Stimulated activated CD4-positive, alpha-beta T cell treated with anti-CD3 and anti-CD28 coated beads, Interleukin-4, amount 100 ng/mL, for 24 hours (primary cell): ENCODE results near the gene CALML3.

Source experiments
- DNase-seq: peaks from one replicate; pipeline ENCODE4 v3.0.0-alpha.2; 2020

The CALML3 gene

DNA sequence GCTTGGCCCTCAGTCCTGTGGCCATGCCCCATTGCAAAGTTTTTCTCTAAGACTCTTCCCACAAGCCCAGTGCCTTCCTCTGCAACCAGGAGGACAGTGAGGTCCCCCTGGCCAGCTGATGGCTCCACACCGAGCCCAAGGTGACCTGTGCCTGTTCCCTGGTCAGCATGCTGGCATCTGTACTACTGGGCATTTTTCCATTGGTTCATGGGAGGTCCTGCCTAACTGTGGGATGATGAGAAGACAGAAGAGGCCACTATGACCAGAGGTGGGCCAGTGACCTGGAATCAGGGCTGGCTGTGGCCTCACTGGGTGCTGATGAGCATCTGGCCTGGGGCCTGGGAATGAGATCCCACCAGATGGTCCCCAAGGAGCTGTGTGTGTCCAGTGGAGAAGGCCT, 20.2 kb downstream of the CALML3 start:
- no peak for DNase-seq

DNA sequence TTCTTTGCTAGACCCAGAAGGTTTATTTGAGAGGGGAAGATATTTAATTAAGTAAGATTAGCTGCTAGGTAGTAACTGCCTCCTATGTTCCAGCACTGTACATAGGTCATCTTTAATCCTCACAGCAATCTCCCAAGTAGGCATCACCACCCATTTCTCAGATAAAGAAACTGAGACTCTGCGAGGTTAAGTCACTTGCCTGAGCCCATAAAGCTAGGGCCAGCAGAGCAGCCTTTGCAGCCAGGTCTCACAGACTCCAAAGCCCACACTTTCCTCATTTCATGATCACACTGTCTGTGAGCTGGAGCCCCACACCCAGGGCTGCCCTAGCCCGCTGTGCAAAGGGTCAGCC, 20.6 kb downstream of the CALML3 start:
- no peak for DNase-seq

- no peak for DNase-seq
These were observed 21.3 kb downstream of the CALML3 start for GRCh38 chr10:5545778-5546710.

GRCh38 chr10:5546891-5547680, 22.3 kb downstream of the CALML3 start:
- no peak for DNase-seq

- DNase-seq, result no peak
These were observed 22.8 kb downstream of the CALML3 start for GRCh38 chr10:5547681-5547930.

DNA sequence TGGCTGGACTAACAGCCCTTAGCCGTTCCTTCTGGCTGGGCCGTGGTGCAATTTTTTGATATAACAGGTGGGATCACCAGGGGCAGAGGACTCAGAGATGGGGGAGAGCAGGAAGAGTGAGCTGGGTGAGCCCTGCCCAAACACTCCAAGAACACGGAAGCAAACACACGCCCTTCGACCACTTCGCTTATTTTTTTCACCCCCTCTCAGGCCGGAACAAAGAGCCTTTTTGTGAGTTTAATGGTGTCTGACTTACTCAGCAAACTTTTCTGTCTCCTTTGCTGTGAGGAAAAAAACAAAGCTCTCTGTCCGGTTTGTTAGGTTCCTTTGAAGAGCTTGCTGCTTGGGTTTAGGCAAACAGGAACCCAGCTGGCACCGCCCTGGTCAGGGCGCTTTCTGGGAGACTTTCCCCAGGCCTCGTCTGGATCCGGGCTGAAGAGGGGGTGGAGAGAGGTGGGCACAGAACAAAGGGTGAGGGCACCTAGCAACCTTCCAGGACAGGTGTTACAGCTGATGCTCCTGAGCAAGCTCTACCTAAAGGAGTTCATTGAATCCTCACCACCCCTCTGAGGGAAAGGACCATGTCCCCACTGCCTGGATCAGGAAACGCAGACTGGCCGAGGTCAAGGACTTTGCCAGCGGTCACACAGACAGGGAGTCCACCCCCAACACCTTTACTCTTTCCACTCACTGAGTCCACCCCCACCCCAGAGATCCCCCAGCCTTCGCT, 23.3 kb downstream of the CALML3 start:
- no peak for DNase-seq

GRCh38 chr10:5549462-5550249, 24.9 kb downstream of the CALML3 start:
- no peak for DNase-seq

GRCh38 chr10:5550250-5550545, 25.4 kb downstream of the CALML3 start:
- DNase-seq, result no peak

DNA sequence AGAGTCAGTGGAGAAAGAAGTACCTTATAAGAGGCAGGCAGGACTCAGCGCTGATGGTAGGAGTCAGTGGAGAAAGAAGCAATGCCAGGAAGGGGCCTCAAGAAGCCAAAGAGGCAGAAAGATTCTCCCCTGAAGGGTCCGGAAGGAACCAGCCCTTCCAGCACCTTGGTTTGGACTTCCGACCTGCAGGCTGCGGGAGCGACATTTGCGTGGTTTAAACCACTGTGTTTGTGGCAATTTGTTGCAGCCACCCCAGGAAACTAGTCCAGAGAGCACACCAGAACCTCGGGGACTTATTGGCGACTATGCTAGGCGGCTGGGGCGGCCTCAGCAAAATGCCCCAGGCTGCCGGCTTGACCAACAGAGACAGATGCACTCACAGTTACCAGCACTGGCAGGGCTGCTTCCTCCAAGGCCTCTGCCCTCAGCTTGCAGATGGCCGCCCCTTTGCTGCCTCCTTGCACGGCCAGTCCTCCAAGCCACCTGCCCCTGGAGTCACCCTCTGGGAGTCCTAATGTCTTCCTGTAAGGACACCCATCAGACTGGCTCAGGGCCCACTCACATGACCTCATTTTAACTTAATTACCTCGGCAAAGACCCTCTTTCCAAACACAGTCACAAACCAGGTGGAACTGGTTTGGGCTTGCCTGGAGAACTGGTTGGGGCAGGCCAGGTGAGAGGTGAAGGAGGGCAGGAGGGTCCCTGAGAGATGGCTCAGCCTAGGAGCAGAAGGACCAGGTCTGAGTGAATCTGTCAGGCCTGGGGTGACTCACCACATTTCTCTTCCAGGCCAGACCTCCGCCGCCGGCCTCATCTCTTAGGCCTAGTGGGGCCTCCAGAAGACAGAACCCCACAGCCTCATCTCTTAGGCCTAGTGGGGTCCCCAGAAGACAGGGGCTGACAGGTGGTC, 26.1 kb downstream of the CALML3 start:
- DNase-seq, result no peak

DNA sequence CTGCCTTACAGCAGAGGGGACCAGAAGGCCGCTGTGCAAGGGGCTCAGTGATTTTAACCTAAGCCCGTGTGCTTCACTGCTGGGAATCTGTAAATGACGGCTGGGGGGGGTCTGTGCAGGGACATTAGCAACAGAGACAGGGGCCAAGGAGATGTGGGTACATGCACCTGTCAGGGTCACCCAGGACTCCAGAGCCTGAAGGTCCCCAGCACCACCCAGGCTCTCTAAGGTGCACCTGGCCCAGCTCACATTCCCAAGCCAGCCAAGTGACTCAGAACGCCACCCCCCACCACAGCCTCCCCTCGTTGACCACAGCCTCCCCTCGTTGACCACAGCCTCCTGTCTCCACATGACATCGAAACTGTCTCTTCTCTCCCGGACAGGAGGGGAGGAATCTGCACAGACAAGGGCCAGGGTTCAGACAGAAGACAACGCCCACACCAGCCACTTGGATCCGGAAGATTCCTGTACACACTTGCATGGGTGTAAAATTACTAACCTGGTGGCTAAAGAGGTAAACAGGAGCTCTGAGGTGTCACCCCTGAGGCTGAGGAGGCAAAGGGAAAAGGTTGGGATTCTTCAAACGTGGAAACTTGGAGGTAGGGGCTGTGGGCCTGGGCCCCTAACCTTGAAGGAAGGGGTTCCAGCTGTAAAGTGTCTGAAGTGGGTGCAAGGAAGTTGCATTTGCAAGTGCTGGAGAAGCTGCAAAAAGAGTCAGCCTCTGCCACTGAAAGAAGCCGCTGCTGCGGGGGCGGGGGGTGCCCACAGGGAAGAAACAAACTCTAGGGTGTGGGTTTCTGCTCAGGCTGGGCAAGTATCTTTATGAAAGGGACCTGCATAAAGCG, 27.0 kb downstream of the CALML3 start:
- DNase-seq, result peak; percentile 69

DNA sequence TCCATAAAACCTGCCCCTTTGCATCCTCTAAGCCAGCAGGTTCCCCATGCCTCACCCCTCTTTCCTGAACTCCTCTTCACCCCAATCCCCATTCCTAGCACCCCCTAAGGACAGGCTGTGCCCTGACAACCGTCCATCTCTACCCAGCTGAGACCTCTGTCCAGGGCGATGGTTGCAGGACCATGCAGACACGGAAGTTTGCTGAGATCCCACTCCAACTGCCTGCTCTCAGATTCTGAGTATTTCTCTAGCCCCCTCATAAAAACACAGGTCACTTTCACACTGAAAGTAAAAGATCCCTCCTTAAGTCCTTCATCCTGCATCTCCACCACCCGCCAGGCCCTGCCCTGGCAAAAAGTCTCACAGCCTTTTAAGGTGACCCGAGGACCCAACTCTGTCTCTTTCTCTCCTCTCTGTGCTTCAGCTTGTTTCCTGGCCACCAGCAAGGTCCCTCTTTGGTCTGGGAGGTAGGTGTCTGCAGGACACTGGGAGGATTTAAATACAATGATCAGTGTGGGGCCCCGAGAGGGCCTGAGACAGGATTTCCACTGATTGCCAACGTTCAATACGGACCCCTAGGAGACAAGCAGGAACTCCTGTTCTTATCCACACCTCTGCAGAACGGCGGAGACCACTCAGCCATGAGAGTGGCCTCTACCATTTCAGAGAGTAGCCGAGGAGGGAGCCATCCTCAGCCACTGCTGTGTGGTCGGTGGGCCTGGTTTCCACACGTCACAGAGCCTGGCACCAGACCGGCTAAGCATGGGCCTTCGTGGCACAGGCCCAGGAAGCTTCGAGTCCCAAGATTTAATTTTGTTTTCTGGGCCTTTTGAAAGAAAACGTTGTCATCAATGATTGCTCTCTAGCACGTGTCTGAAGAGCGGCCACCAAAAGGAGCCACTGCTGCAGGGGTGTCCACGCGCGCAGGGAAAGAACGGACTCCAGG, 27.9 kb downstream of the CALML3 start:
- no peak for DNase-seq

DNA sequence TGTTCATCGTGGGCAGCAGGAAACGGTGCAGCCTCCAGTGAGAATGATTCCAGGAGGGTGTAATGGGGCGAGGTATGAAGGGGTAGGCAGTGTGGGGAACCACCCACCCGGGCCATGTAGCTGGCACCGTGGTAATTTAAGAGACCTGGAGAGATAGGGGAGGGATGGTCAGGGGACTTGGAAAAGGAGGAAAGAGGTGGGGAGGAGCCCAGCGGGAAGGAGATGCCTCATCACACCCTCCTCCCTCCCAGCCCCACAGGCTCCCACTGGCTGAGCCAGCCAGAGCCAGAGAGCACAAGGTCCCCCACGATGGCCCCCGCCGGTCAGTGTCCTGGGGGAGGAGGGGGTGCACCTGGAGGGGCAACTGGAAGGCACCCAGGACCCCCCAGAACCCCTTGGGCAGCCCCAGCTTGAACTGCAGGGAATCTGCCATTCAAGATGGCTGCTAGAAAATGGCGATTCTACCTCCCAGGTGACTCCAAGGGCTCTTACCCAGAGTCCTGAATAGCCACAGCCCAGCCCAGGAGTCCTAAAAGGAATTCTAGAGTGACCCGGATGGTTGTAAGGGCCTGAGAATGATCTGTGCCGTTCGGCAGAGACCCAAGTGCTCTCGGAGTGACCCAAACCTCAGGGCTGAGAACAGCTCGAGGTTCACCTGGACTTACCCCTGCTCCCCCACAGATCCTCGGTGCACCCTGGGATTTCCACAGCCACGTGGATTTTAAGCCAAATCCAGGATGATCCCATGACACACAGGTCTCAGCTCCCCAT, 28.8 kb downstream of the CALML3 start:
- no peak for DNase-seq

DNA sequence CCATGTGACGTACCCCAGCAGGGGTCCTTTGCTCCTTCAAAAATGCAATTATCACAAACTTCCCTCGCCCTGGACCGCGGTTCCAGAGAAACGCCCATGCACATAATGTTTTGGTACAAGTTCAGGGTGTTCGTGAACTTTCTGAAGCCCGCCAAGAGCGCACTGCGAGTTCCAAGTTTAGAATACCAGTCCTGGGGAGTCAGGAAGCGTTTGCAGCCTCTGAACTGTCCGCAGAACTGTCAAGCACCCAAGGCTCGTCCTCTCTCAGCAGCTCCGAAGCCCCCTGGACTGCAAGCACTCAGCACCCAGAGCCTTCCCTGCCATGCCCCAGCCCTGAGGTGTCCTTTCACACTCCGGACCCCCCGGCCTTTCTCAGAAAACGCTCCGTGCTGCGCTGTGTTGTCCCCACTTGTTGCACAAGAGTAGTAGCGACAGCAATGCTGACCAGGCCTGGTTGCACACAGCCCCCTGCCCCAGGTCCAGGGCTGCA, 30.3 kb downstream of the CALML3 start:
- DNase-seq, result no peak

DNA sequence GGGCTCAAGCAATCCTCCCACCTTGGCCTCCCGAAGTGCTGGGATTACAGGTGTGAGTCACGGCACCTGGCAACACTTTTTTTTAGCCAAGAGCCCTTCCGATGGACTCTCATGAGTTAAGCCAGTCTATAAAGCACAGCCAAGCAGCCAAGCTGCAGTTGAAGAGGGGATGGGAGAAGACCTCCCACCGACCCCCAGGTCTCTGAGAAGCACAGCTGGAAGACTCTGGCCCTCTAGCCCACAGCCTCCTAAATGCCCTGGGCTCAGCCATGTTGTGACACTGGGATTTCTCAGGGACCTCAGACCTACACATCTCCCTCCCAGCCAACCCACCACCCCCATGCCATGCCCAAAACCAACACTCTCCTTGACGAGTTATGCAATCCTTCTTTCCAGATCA, 31.1 kb downstream of the CALML3 start:
- DNase-seq, result no peak

GRCh38 chr10:5556576-5556975, 31.8 kb downstream of the CALML3 start:
- DNase-seq, result no peak

GRCh38 chr10:5557040-5557721, 32.4 kb downstream of the CALML3 start:
- DNase-seq, result no peak

GRCh38 chr10:5557799-5558771, 33.3 kb downstream of the CALML3 start:
- DNase-seq, result no peak
